ENCODE data around the gene NFIB.

Gene NFIB

DNA sequence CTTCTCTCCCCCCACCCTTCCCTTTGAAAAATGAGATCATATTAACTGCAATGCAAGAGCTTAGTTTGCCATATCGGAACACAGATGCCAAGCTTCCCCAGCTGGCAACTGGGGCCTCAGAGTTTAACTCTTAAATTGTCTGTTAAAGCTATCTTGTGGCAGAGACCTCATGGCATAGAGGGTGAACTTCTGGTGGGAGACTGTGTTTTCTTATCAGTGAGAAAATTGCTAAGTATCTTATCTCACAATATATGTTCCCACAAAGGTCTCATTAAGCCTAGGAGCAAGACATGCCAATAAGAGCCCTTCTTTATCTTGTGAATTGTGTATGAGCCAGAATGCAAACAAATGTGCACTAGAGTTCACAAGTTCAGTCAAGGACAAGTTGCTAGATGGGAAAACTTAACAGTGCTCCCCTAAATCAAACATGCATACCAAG, 12.3 kb downstream of the NFIB start:
- Histone ChIP-seq H3K4me3 (ENCODE audit: low read depth, low read length) (no peak overlapping the region), H3K27ac (ENCODE audit: low read depth, low read length) (no peak overlapping the region), H3K36me3 (ENCODE audit: control insufficient read depth, insufficient read depth, low read length) (peaks cover under 1% of the 10 kb centered on the region; the same call in 1 of the 2 replicates), H3K9me3 (ENCODE audit: control insufficient read depth, insufficient read depth, low read depth, low read length) (no peaks in the 10 kb centered on the region), H3K27me3 (ENCODE audit: control insufficient read depth, insufficient read depth, low read length) (no peaks in the 10 kb centered on the region), H3K9ac (ENCODE audit: low read length) (no peak overlapping the region), H3K4me1 (ENCODE audit: control insufficient read depth, insufficient read depth, low read length) (peaks cover 15% of the 10 kb centered on the region; the same call in 1 of the 2 replicates)

DNA sequence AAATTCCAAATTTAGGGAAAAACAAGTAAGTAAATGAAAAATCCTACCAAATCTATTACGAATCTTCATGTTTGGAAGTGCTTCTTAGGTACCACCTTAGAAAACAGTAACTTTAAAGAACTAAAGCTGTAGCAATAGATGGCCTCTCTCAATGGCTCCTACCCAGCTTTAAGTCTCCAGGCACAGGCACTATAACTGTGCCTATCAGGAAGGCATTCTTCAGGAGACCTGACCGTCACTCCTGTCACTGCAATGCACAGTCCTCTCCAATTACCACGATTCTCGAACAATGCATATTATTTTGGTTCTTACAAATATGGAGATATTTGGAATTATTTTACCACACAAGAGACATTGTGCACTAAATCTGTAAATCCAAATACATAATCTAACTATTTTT, 12.9 kb downstream of the NFIB start:
- Histone ChIP-seq H3K9me3 (ENCODE audit: control insufficient read depth, insufficient read depth, low read depth, low read length) (no peaks in the 10 kb centered on the region), H3K4me1 (ENCODE audit: control insufficient read depth, insufficient read depth, low read length) (peaks cover 15% of the 10 kb centered on the region; the same call in 1 of the 2 replicates), H3K27me3 (ENCODE audit: control insufficient read depth, insufficient read depth, low read length) (no peaks in the 10 kb centered on the region), H3K27ac (ENCODE audit: low read depth, low read length) (no peak overlapping the region), H3K9ac (ENCODE audit: low read length) (no peak overlapping the region), H3K4me3 (ENCODE audit: low read depth, low read length) (no peak overlapping the region), H3K36me3 (ENCODE audit: control insufficient read depth, insufficient read depth, low read length) (no peaks in the 10 kb centered on the region)

GRCh38 chr9:14300588-14300987, 13.4 kb downstream of the NFIB start:
- Histone ChIP-seq H3K9ac (ENCODE audit: low read length) (no peak overlapping the region), H3K27ac (ENCODE audit: low read depth, low read length) (no peak overlapping the region), H3K4me1 (ENCODE audit: control insufficient read depth, insufficient read depth, low read length) (peaks cover 15% of the 10 kb centered on the region; the same call in 1 of the 2 replicates)

GRCh38 chr9:14300040-14300439, 13.9 kb downstream of the NFIB start:
- Histone ChIP-seq H3K4me3 (ENCODE audit: low read depth, low read length) (no peak overlapping the region), H3K27ac (ENCODE audit: low read depth, low read length) (no peak overlapping the region), H3K36me3 (ENCODE audit: control insufficient read depth, insufficient read depth, low read length) (no peaks in the 10 kb centered on the region), H3K9me3 (ENCODE audit: control insufficient read depth, insufficient read depth, low read depth, low read length) (no peaks in the 10 kb centered on the region), H3K9ac (ENCODE audit: low read length) (no peak overlapping the region), H3K4me1 (ENCODE audit: control insufficient read depth, insufficient read depth, low read length) (peaks cover 15% of the 10 kb centered on the region; the same call in 1 of the 2 replicates), H3K27me3 (ENCODE audit: control insufficient read depth, insufficient read depth, low read length) (no peaks in the 10 kb centered on the region)

More at GRCh38 chr9:14300588-14300987, 13.4 kb downstream of the NFIB start:
- Histone ChIP-seq H3K27me3 (ENCODE audit: control insufficient read depth, insufficient read depth, low read length) (no peaks in the 10 kb centered on the region), H3K36me3 (ENCODE audit: control insufficient read depth, insufficient read depth, low read length) (no peaks in the 10 kb centered on the region), H3K4me3 (ENCODE audit: low read depth, low read length) (no peak overlapping the region), H3K9me3 (ENCODE audit: control insufficient read depth, insufficient read depth, low read depth, low read length) (no peaks in the 10 kb centered on the region)

DNA sequence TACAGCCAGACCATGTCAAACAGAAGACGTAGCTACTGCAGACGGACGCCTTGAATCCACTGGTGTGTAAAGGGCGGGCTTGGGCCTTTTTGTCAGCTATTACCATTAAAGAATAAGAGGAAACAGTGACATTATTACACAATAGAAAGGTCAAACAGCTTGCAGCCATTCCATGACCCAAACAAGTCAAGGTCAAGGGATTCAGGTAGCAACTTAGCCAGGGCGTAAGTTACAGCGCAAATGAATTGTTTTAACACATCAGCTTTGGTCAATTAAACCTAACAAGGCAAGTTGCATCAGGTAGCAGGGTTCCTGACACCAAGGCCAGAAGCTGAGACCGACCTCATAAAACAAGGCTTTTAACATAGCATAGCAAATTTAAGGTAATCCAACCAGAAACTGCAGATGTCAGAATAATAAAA, 15.3 kb downstream of the NFIB start:
- Histone ChIP-seq H3K9ac (ENCODE audit: low read length) (no peak overlapping the region), H3K4me3 (ENCODE audit: low read depth, low read length) (no peak overlapping the region), H3K27ac (ENCODE audit: low read depth, low read length) (no peak overlapping the region), H3K27me3 (ENCODE audit: control insufficient read depth, insufficient read depth, low read length) (no peaks in the 10 kb centered on the region), H3K9me3 (ENCODE audit: control insufficient read depth, insufficient read depth, low read depth, low read length) (no peaks in the 10 kb centered on the region), H3K36me3 (ENCODE audit: control insufficient read depth, insufficient read depth, low read length) (no peaks in the 10 kb centered on the region), H3K4me1 (ENCODE audit: control insufficient read depth, insufficient read depth, low read length) (peaks cover 15% of the 10 kb centered on the region; the same call in 1 of the 2 replicates)

- Histone ChIP-seq H3K4me3 (ENCODE audit: low read depth, low read length) (no peak overlapping the region), H3K9me3 (ENCODE audit: control insufficient read depth, insufficient read depth, low read depth, low read length) (no peaks in the 10 kb centered on the region), H3K4me1 (ENCODE audit: control insufficient read depth, insufficient read depth, low read length) (peaks cover 9% of the 10 kb centered on the region; the same call in 1 of the 2 replicates), H3K27me3 (ENCODE audit: control insufficient read depth, insufficient read depth, low read length) (no peaks in the 10 kb centered on the region), H3K9ac (ENCODE audit: low read length) (no peak overlapping the region), H3K27ac (ENCODE audit: low read depth, low read length) (no peak overlapping the region), H3K36me3 (ENCODE audit: control insufficient read depth, insufficient read depth, low read length) (no peaks in the 10 kb centered on the region)
Observed at GRCh38 chr9:14296495-14297113, 17.3 kb downstream of the NFIB start.

DNA sequence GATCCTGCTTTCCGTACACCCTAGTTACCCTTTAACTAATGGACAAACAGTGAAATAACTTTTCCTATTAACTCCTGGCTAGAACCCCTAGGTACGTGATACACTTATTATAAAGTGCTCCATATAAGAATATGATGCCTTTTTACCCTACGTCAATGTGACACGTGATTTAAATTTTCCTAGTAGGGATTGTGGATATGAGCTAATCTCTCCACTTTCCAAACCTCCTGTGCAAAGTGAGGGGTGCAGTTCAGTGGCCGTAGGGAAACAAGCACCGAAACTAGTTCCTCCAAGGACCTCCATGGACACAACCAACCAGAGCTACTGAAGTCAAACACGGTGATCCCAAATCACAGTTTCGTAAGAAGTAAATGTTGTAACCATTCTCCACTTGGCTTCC, 19.3 kb downstream of the NFIB start:
- peaks cover 9% of the 10 kb centered on the region; the same call in 1 of the 2 replicates for H3K4me1 ChIP-seq (ENCODE audit: control insufficient read depth, insufficient read depth, low read length)
- no peaks in the 10 kb centered on the region for H3K36me3 ChIP-seq (ENCODE audit: control insufficient read depth, insufficient read depth, low read length)
- no peaks in the 10 kb centered on the region for H3K9me3 ChIP-seq (ENCODE audit: control insufficient read depth, insufficient read depth, low read depth, low read length)
- no peaks in the 10 kb centered on the region for H3K27me3 ChIP-seq (ENCODE audit: control insufficient read depth, insufficient read depth, low read length)
- H3K27ac ChIP-seq (ENCODE audit: low read depth, low read length), result no peak overlapping the region
- H3K4me3 ChIP-seq (ENCODE audit: low read depth, low read length), result no peak overlapping the region
- no peak overlapping the region for H3K9ac ChIP-seq (ENCODE audit: low read length)

DNA sequence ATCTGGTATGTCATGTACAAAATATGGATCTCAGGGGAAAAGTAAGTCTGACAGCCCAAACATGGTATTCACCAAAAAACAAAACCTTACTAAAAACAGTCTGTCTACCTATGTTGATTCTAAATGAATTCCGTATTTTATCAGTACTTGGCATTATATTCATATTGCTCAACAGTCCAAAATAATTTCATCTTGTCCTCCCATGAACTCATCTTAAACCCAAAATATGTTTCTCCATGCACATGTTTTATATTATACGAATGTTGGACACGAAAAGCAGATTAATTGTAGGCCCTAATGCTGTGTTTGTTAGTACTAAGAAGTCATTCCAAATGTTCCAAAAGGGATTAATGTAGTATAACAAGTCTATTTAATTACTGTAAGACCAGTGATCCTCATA, 20.1 kb downstream of the NFIB start:
- H3K36me3 ChIP-seq (ENCODE audit: control insufficient read depth, insufficient read depth, low read length), result no peaks in the 10 kb centered on the region
- no peak overlapping the region for H3K4me3 ChIP-seq (ENCODE audit: low read depth, low read length)
- no peaks in the 10 kb centered on the region for H3K9me3 ChIP-seq (ENCODE audit: control insufficient read depth, insufficient read depth, low read depth, low read length)
- no peak overlapping the region for H3K9ac ChIP-seq (ENCODE audit: low read length)
- no peak overlapping the region for H3K27ac ChIP-seq (ENCODE audit: low read depth, low read length)
- peaks cover 7% of the 10 kb centered on the region; the same call in 1 of the 2 replicates for H3K4me1 ChIP-seq (ENCODE audit: control insufficient read depth, insufficient read depth, low read length)
- no peaks in the 10 kb centered on the region for H3K27me3 ChIP-seq (ENCODE audit: control insufficient read depth, insufficient read depth, low read length)

DNA sequence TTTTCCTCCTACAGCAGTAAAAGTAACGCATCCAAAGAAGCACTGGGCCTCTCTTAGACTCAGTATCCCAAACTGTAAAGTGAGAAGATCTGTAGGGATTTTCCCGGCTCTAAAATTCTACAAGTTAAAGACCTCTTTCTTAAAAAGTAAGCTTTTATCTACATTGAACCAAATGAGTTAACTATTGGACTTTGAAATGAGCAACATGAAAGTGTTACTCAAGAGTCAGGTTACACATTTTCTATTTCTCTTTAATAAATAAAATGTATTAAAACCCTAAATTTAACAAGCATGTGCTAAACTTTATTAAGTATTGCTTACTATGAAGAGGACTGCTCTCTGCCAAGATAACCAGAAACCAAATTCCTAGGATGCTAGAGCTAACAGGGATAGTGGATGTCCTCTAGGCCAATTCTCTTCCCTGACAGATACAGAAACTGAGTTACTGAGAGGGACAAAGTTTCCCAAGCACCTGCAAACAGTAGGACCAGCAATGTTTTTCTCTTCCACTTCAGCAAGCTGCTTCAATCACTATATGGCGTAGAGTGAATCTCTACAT, 21.7 kb downstream of the NFIB start:
- Histone ChIP-seq H3K4me3 (ENCODE audit: low read depth, low read length) (no peak overlapping the region), H3K9me3 (ENCODE audit: control insufficient read depth, insufficient read depth, low read depth, low read length) (no peaks in the 10 kb centered on the region), H3K36me3 (ENCODE audit: control insufficient read depth, insufficient read depth, low read length) (no peaks in the 10 kb centered on the region), H3K27me3 (ENCODE audit: control insufficient read depth, insufficient read depth, low read length) (no peaks in the 10 kb centered on the region), H3K4me1 (ENCODE audit: control insufficient read depth, insufficient read depth, low read length) (no peaks in the 10 kb centered on the region), H3K9ac (ENCODE audit: low read length) (no peak overlapping the region), H3K27ac (ENCODE audit: low read depth, low read length) (no peak overlapping the region)

DNA sequence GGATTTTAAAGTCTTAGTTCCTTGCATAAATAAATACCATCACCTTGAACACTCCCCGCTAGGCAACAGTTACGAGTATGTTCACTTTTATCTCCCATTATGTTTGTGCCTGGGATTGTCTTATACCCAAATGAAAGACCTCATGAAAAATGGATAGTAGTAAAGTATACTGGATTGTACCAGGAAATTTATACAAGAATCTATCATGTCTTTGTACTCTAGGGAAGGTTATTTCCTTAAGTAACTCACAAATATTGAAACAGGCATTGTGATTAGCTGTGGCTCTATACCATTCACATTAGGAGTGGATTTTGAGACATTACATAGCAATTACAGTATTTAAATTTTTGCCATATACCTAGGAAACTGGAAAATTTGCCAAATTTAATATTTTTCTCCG, 24.0 kb downstream of the NFIB start:
- H3K4me3 ChIP-seq (ENCODE audit: low read depth, low read length), result no peak overlapping the region

GRCh38 chr9:14288433-14288832, 25.5 kb downstream of the NFIB start:
- Histone ChIP-seq H3K27me3 (ENCODE audit: control insufficient read depth, insufficient read depth, low read length) (no peaks in the 10 kb centered on the region), H3K4me3 (ENCODE audit: low read depth, low read length) (no peak overlapping the region), H3K4me1 (ENCODE audit: control insufficient read depth, insufficient read depth, low read length) (peaks cover 3% of the 10 kb centered on the region; the same call in 1 of the 2 replicates), H3K36me3 (ENCODE audit: control insufficient read depth, insufficient read depth, low read length) (no peaks in the 10 kb centered on the region), H3K9me3 (ENCODE audit: control insufficient read depth, insufficient read depth, low read depth, low read length) (no peaks in the 10 kb centered on the region), H3K27ac (ENCODE audit: low read depth, low read length) (no peak overlapping the region), H3K9ac (ENCODE audit: low read length) (no peak overlapping the region)

More for the DNA sequence above, 24.0 kb downstream of the NFIB start:
- Histone ChIP-seq H3K27me3 (ENCODE audit: control insufficient read depth, insufficient read depth, low read length) (no peaks in the 10 kb centered on the region), H3K4me1 (ENCODE audit: control insufficient read depth, insufficient read depth, low read length) (no peaks in the 10 kb centered on the region), H3K27ac (ENCODE audit: low read depth, low read length) (no peak overlapping the region), H3K9ac (ENCODE audit: low read length) (no peak overlapping the region), H3K36me3 (ENCODE audit: control insufficient read depth, insufficient read depth, low read length) (no peaks in the 10 kb centered on the region), H3K9me3 (ENCODE audit: control insufficient read depth, insufficient read depth, low read depth, low read length) (no peaks in the 10 kb centered on the region)
